Loucy (cell line): Measurements from ENCODE around the gene ANO6.
A peak's percentile ranks its signal among the peaks of the same experiment; 100 is the strongest.

Experiments used
- H2AFZ ChIP-seq: fragments of 200-600 bp; sonication (generic); 2 replicates; pipeline ENCODE4 v1.6.0; 2016; ENCODE audit warnings: antibody characterized with exemption, mild to moderate bottlenecking, low read length, moderate library complexity
- H3F3A ChIP-seq: fragments of 200-600 bp; 2 replicates; pipeline ENCODE4 v1.6.0; 2016; ENCODE audit warnings: antibody characterized with exemption, low read depth, mild to moderate bottlenecking
- H3K27me3 ChIP-seq: fragments of 200-600 bp; sonication (generic); 2 replicates; pipeline ENCODE4 v1.6.1; 2014; ENCODE audit warnings: low read length, mild to moderate bottlenecking; ENCODE audit not compliant: insufficient read depth, poor library complexity, severe bottlenecking
- H3K36me3 ChIP-seq: fragments of 200-600 bp; sonication (generic); 2 replicates; pipeline ENCODE4 v1.6.1; 2016; ENCODE audit warnings: low read length; ENCODE audit not compliant: insufficient read depth
- H3K4me1 ChIP-seq: fragments of 200-600 bp; sonication (generic); 2 replicates; pipeline ENCODE4 v1.5.1; 2014; ENCODE audit warnings: low read length, mild to moderate bottlenecking; ENCODE audit not compliant: insufficient read depth, poor library complexity, severe bottlenecking
- H3K4me2 ChIP-seq: fragments of 200-600 bp; sonication (generic); 2 replicates; pipeline ENCODE4 v1.6.0; 2014; ENCODE audit warnings: antibody characterized with exemption, low read length, low read depth, mild to moderate bottlenecking; ENCODE audit not compliant: poor library complexity, severe bottlenecking
- H3K4me3 ChIP-seq: fragments of 200-600 bp; sonication (generic); 2 replicates; pipeline ENCODE4 v1.5.1; 2014; ENCODE audit warnings: low read length, mild to moderate bottlenecking, mixed read lengths; ENCODE audit not compliant: poor library complexity, severe bottlenecking
- H3K79me2 ChIP-seq: fragments of 200-600 bp; sonication (generic); 2 replicates; pipeline ENCODE4 v1.6.1; 2014; ENCODE audit warnings: low read length; ENCODE audit not compliant: insufficient read depth
- H3K9ac ChIP-seq: fragments of 200-600 bp; sonication (generic); 2 replicates; pipeline ENCODE4 v1.6.0; 2014; ENCODE audit warnings: mild to moderate bottlenecking, low read depth, low read length, moderate library complexity; ENCODE audit not compliant: poor library complexity, severe bottlenecking
- H3K9me2 ChIP-seq: fragments of 200-600 bp; sonication (generic); replicated peaks from 2 replicates; pipeline ENCODE4 v1.6.1; 2016; ENCODE audit warnings: low read depth, low read length, mixed read lengths
- H3K9me3 ChIP-seq: fragments of 200-600 bp; sonication (generic); 2 replicates; pipeline ENCODE4 v1.6.1; 2014; ENCODE audit warnings: mild to moderate bottlenecking, antibody characterized with exemption, low read length, low read depth; ENCODE audit not compliant: insufficient read depth
- H4K20me1 ChIP-seq: fragments of 200-600 bp; sonication (generic); 2 replicates; pipeline ENCODE4 v1.6.0; 2014; ENCODE audit warnings: antibody characterized with exemption, low read length, mild to moderate bottlenecking; ENCODE audit not compliant: insufficient read depth, poor library complexity, severe bottlenecking
- CTCF ChIP-seq: fragments of 200-600 bp; sonication (generic); conservative IDR thresholded peaks from 2 replicates; pipeline ENCODE4 v1.5.1; 2014; ENCODE audit warnings: mild to moderate bottlenecking, antibody characterized with exemption, low read length
- EZH2phosphoT487 ChIP-seq: fragments of 200-600 bp; IDR thresholded peaks from 2 replicates; pipeline ENCODE4 v1.6.1; 2018; ENCODE audit warnings: antibody characterized with exemption, mild to moderate bottlenecking, moderate library complexity, borderline replicate concordance

ANO6 gene

GRCh38 chr12:45263587-45263986 is 47.7 kb downstream of the ANO6 start:
- H3K4me3 ChIP-seq, result no peak overlapping the region

DNA sequence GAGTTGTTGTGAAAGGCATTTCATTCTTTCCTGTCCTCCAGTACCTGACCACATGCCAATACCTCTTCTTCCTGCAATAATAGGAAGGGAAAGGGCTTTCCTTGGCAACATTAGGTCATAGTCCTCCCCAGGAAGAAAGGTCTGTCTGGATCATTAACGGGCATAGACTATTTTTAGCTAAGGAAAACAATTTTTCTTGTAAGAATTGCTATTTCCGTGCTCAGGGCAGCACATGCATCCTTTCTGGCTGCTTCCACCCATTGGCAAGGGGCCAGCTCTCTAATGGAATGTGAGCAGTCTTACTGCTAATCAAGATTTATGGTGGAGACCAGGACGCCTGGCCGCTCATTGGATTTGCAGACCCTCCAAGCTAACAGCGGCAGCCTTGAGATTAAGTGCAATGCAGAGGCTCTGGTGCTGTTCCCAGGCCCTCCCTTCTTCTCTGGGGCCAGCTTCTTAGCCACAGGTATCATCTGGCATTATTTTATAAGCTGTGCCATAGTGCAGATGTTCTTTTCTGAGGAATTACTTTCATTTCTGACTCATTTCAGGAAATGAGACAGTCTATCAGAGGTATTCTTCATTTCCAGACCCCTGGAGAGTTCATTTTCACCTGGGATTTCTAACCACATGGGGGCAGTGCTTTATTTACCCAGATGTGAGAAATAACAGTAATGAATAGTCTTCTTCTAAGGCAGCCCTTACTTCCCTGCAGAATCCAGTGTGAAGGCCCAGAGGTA is 52.9 kb downstream of the ANO6 start:
- peaks cover 7% of the 10 kb centered on the region for H3K4me1 ChIP-seq
- no peak overlapping the region for H3K9ac ChIP-seq
- no peaks in the 10 kb centered on the region for H4K20me1 ChIP-seq
- H3K4me3 ChIP-seq, result no peak overlapping the region
- H2AFZ ChIP-seq, result no peak overlapping the region
- no peaks in the 10 kb centered on the region for H3K27me3 ChIP-seq
- H3K9me3 ChIP-seq, result no peaks in the 10 kb centered on the region
- peaks cover 3% of the 10 kb centered on the region; the same call in 1 of the 2 replicates for H3K36me3 ChIP-seq
- H3K79me2 ChIP-seq, result peaks cover 9% of the 10 kb centered on the region; the same call in 1 of the 2 replicates
- H3F3A ChIP-seq, result no peaks in the 10 kb centered on the region
- no peak overlapping the region for H3K4me2 ChIP-seq
- TF ChIP-seq CTCF, result peak; percentile 71
- TF ChIP-seq EZH2phosphoT487, result no peak
- no peaks in the 10 kb centered on the region for H3K9me2 ChIP-seq

More at GRCh38 chr12:45263587-45263986, 47.7 kb downstream of the ANO6 start:
- H3K4me2 ChIP-seq, result no peak overlapping the region
- H3K9me3 ChIP-seq, result no peaks in the 10 kb centered on the region
- H2AFZ ChIP-seq, result no peak overlapping the region
- no peak overlapping the region for H3K9ac ChIP-seq
- peaks cover 19% of the 10 kb centered on the region for H3K4me1 ChIP-seq
- H3F3A ChIP-seq, result no peaks in the 10 kb centered on the region
- H3K9me2 ChIP-seq, result no peaks in the 10 kb centered on the region
- H3K27me3 ChIP-seq, result no peaks in the 10 kb centered on the region
- H3K36me3 ChIP-seq, result no peaks in the 10 kb centered on the region
- peaks cover 27% of the 10 kb centered on the region; the same call in 1 of the 2 replicates for H3K79me2 ChIP-seq
- peaks cover 5% of the 10 kb centered on the region for H4K20me1 ChIP-seq
- TF ChIP-seq CTCF (no peak), EZH2phosphoT487 (no peak)

- H3K79me2 ChIP-seq, result peaks cover 8% of the 10 kb centered on the region; the same call in 1 of the 2 replicates
- TF ChIP-seq EZH2phosphoT487, result no peak
- no peak overlapping the region for H3K9ac ChIP-seq
- H3F3A ChIP-seq, result no peaks in the 10 kb centered on the region
- no peak overlapping the region for H2AFZ ChIP-seq
- no peak overlapping the region for H3K4me2 ChIP-seq
- H3K9me3 ChIP-seq, result no peaks in the 10 kb centered on the region
- peaks cover 7% of the 10 kb centered on the region for H3K4me1 ChIP-seq
- H4K20me1 ChIP-seq, result no peaks in the 10 kb centered on the region
- H3K9me2 ChIP-seq, result no peaks in the 10 kb centered on the region
- H3K27me3 ChIP-seq, result no peaks in the 10 kb centered on the region
- H3K4me3 ChIP-seq, result no peak overlapping the region
- peaks cover 5% of the 10 kb centered on the region; the same call in 1 of the 2 replicates for H3K36me3 ChIP-seq
Observed at GRCh38 chr12:45269412-45269751, 53.5 kb downstream of the ANO6 start.
